Endodermal cell (in vitro differentiated cells): ENCODE measurements around the gene YAP1. TPM values are rescaled to one million over a fixed set of nuclear protein-coding genes. Genes with fewer than 3 reads are reported as not detected.
A peak's percentile ranks its signal among the peaks of the same experiment; 100 is the strongest.

ENCODE experiments used
- DNase-seq: peaks from one replicate; pipeline ENCODE4 v3.0.0-alpha.2; 2017
- H3K27ac ChIP-seq: 2 replicates; pipeline ENCODE4 v1.5.1; 2013; ENCODE audit warnings: mild to moderate bottlenecking, low read depth, low read length, moderate library complexity
- H3K27me3 ChIP-seq: 2 replicates; pipeline ENCODE4 v1.6.1; 2013; ENCODE audit warnings: mild to moderate bottlenecking, low read length, moderate library complexity; ENCODE audit not compliant: insufficient read depth, control insufficient read depth, poor library complexity, severe bottlenecking
- H3K36me3 ChIP-seq: 2 replicates; pipeline ENCODE4 v1.7.0; 2013; ENCODE audit warnings: mild to moderate bottlenecking, low read length, moderate library complexity; ENCODE audit not compliant: control insufficient read depth, insufficient read depth
- H3K4me1 ChIP-seq: one replicate; pipeline ENCODE4 v1.7.0; 2013; ENCODE audit warnings: low read length; ENCODE audit not compliant: control insufficient read depth, insufficient read depth
- H3K4me3 ChIP-seq: 2 replicates; pipeline ENCODE4 v1.5.1; 2013; ENCODE audit warnings: mild to moderate bottlenecking, low read length, moderate library complexity
- H3K9ac ChIP-seq: 2 replicates; pipeline ENCODE4 v1.6.1; 2013; ENCODE audit warnings: mild to moderate bottlenecking, low read length, moderate library complexity; ENCODE audit not compliant: poor library complexity, severe bottlenecking; ENCODE audit errors: extremely low read depth
- H3K9me3 ChIP-seq: 2 replicates; pipeline ENCODE4 v1.6.1; 2013; ENCODE audit warnings: mild to moderate bottlenecking, low read length, moderate library complexity; ENCODE audit not compliant: control insufficient read depth
- H3K27ac Mint-ChIP-seq: 2 replicates; pipeline ENCODE4 v1.8.0; 2020; ENCODE audit warnings: mixed read lengths
- H3K27me3 Mint-ChIP-seq: 2 replicates; pipeline ENCODE4 v1.8.0; 2021; ENCODE audit warnings: mild to moderate bottlenecking, mixed read lengths; ENCODE audit not compliant: insufficient read depth
- H3K36me3 Mint-ChIP-seq: 2 replicates; pipeline ENCODE4 v1.8.0; 2020; ENCODE audit warnings: low read depth, mixed read lengths
- H3K4me1 Mint-ChIP-seq: 2 replicates; pipeline ENCODE4 v1.8.0; 2020; ENCODE audit warnings: mixed read lengths
- H3K4me3 Mint-ChIP-seq: 2 replicates; pipeline ENCODE4 v1.8.0; 2020; ENCODE audit warnings: mild to moderate bottlenecking, moderate library complexity, mixed read lengths
- H3K9me3 Mint-ChIP-seq: 2 replicates; pipeline ENCODE4 v1.8.0; 2020; ENCODE audit warnings: mild to moderate bottlenecking, mixed read lengths
- CTCF ChIP-seq: fragments of 200-600 bp; sonication (generic); conservative IDR thresholded peaks from 2 replicates; pipeline ENCODE4 v1.5.0; 2021; ENCODE audit warnings: antibody characterized with exemption, mild to moderate bottlenecking
- whole genome bisulfite sequencing, 2 experiments: methylation state at CpG; one replicate each; pipeline versions ENCODE4 v1.1.5 to v1.1.7; 2013; ENCODE audit warnings: missing lambda C conversion rate in 2 of 2, mixed read lengths in 1 of 2; ENCODE audit not compliant: insufficient coverage in 1 of 2, insufficient read length in 1 of 2; 5-methylcytosine and 5-hydroxymethylcytosine counted together
- total RNA-seq, 2 donors: library from RNA; stranded (reverse); fragmentation: NEBNext Ultra II Directional in 1 of 2; extraction: Animal tissue kit (Norgen Biotek cat#: 25700) in 1 of 2; gene quantifications; 2 replicates in 1 of 2; 3 replicates in 1 of 2; pipeline ENCODE4 v1.2.1, GENCODE V29; 2021

YAP1 gene
- total RNA-seq, 2 donors from 2014 or later, result 224 to 228 TPM

- no peak overlapping the region for H3K4me3 Mint-ChIP-seq
- H3K9me3 ChIP-seq, result no peaks in the 10 kb centered on the region
- 19 to 75% methylated on average over 2 to 6 of the region's 6 CpGs for WGBS, 2 experiments
- TF ChIP-seq CTCF, result no peak
- no peak overlapping the region for H3K9ac ChIP-seq
- peaks cover 54% of the 10 kb centered on the region for H3K4me1 Mint-ChIP-seq
- H3K27me3 Mint-ChIP-seq, result no peaks in the 10 kb centered on the region
- H3K36me3 Mint-ChIP-seq, result peaks cover 12% of the 10 kb centered on the region
- H3K27ac Mint-ChIP-seq, result peak overlapping the region; percentile 62
- peak overlapping the region; percentile 72 for H3K27ac ChIP-seq
- peaks cover 18% of the 10 kb centered on the region for H3K4me1 ChIP-seq
- no peaks in the 10 kb centered on the region for H3K9me3 Mint-ChIP-seq
- peaks cover 28% of the 10 kb centered on the region for H3K36me3 ChIP-seq
- DNase-seq, result no peak
- H3K27me3 ChIP-seq, result no peaks in the 10 kb centered on the region
- peak overlapping the region; percentile 65 for H3K4me3 ChIP-seq
Measured at GRCh38 chr11:102186551-102187191, 76.4 kb downstream of the YAP1 start.

- H3K9ac ChIP-seq, result no peak overlapping the region
- no peaks in the 10 kb centered on the region for H3K9me3 ChIP-seq
- H3K27me3 ChIP-seq, result no peaks in the 10 kb centered on the region
- H3K9me3 Mint-ChIP-seq, result no peaks in the 10 kb centered on the region
- peaks cover 27% of the 10 kb centered on the region for H3K36me3 ChIP-seq
- H3K4me1 Mint-ChIP-seq, result peaks cover 60% of the 10 kb centered on the region
- peaks cover 19% of the 10 kb centered on the region for H3K4me1 ChIP-seq
- H3K27ac ChIP-seq, result peak overlapping the region; percentile 72
- TF ChIP-seq CTCF, result no peak
- no peak overlapping the region for H3K4me3 Mint-ChIP-seq
- peak overlapping the region; percentile 65 for H3K4me3 ChIP-seq
- peaks cover 8% of the 10 kb centered on the region for H3K36me3 Mint-ChIP-seq
- no peak for DNase-seq
- 69 to 88% methylated on average over 5 to 6 of the region's 8 CpGs for WGBS, 2 experiments
- no peaks in the 10 kb centered on the region for H3K27me3 Mint-ChIP-seq
- H3K27ac Mint-ChIP-seq, result peak overlapping the region; percentile 27
Measured at GRCh38 chr11:102187416-102188151, 77.3 kb downstream of the YAP1 start.

- no peak for TF ChIP-seq CTCF
- WGBS, 2 experiments, result 74% methylated on average over 5 of the region's 5 CpGs; no CpG with 5 or more reads in 1 of the 2 experiments
Measured at GRCh38 chr11:102188488-102188887, 78.2 kb downstream of the YAP1 start.

More at GRCh38 chr11:102188488-102188887, 78.2 kb downstream of the YAP1 start:
- Mint-ChIP-seq H3K27me3 (no peaks in the 10 kb centered on the region), H3K4me1 (peaks cover 61% of the 10 kb centered on the region), H3K9me3 (no peaks in the 10 kb centered on the region), H3K36me3 (peaks cover 3% of the 10 kb centered on the region), H3K4me3 (no peak overlapping the region), H3K27ac (no peak overlapping the region)
- Histone ChIP-seq H3K9ac (no peak overlapping the region), H3K4me3 (no peak overlapping the region), H3K36me3 (peaks cover 22% of the 10 kb centered on the region), H3K9me3 (no peaks in the 10 kb centered on the region), H3K4me1 (peaks cover 24% of the 10 kb centered on the region), H3K27me3 (no peaks in the 10 kb centered on the region), H3K27ac (no peak overlapping the region)
- no peak for DNase-seq
